HG03342 (cell line): ENCODE data around the gene TWNK.

Source experiments
- ATAC-seq: cut with Tn5 transposase; IDR thresholded peaks from one replicate; pipeline ENCODE4 v1.9.1; 2021; ENCODE audit warnings: mild to moderate bottlenecking, moderate library complexity; ENCODE audit not compliant: unreplicated experiment

Gene TWNK

GRCh38 chr10:100986952-100987684 lies at the start of gene TWNK, which contains the start of gene MRPL43:
Gene TWNK, plus strand, starts transcription at chr10:100987543. Its CDS starts 668 bp downstream, at chr10:100988211.
Gene MRPL43, minus strand, starts transcription at chr10:100987497. Its CDS starts 54 bp downstream, at chr10:100987443.
- ATAC-seq = peak; percentile 84

GRCh38 chr10:100939763-100940344 lies 47.5 kb upstream of the TWNK start:
- no peak for ATAC-seq

GRCh38 chr10:100942229-100942628 lies 45.1 kb upstream of the TWNK start:
- ATAC-seq = no peak

GRCh38 chr10:100943508-100943907 lies 43.8 kb upstream of the TWNK start:
- ATAC-seq = no peak

- ATAC-seq = no peak
Observed at GRCh38 chr10:100945754-100946153, 41.6 kb upstream of the TWNK start.

- ATAC-seq = no peak
Observed at GRCh38 chr10:100948916-100949315, 38.4 kb upstream of the TWNK start.

- no peak for ATAC-seq
Observed at GRCh38 chr10:100960251-100960650, 27.1 kb upstream of the TWNK start.

GRCh38 chr10:100962351-100963080 lies 24.8 kb upstream of the TWNK start:
- no peak for ATAC-seq

- no peak for ATAC-seq
Observed at GRCh38 chr10:100963826-100964225, 23.5 kb upstream of the TWNK start.

GRCh38 chr10:100965820-100966219 lies 21.5 kb upstream of the TWNK start:
- no peak for ATAC-seq

- ATAC-seq = no peak
Observed at GRCh38 chr10:100966887-100967286, 20.5 kb upstream of the TWNK start.

GRCh38 chr10:100967332-100967731 lies 20.0 kb upstream of the TWNK start:
- ATAC-seq = no peak

- no peak for ATAC-seq
Observed at GRCh38 chr10:100968062-100968736, 19.1 kb upstream of the TWNK start.

GRCh38 chr10:100968863-100969186 lies 18.5 kb upstream of the TWNK start:
- no peak for ATAC-seq

- no peak for ATAC-seq
Observed at GRCh38 chr10:100969187-100970075, 17.9 kb upstream of the TWNK start, which contains the start of gene SEMA4G. Gene SEMA4G, plus strand, starts transcription at chr10:100969504. Its CDS starts 3,409 bp downstream, at chr10:100972913.

- ATAC-seq = no peak
Observed at GRCh38 chr10:100970076-100970913, 17.0 kb upstream of the TWNK start.

- ATAC-seq = no peak
Observed at GRCh38 chr10:100970914-100971811, 16.2 kb upstream of the TWNK start.

GRCh38 chr10:100972115-100972903 lies 15.0 kb upstream of the TWNK start:
- ATAC-seq = no peak
